PC-9 (cell line): Measurements from ENCODE around the gene IRF4. TPM values are rescaled to one million over a fixed set of nuclear protein-coding genes. Genes with fewer than 3 reads are reported as not detected.

Experiments used
- BruUV-seq: library from RNA; stranded (reverse); fragments of 400-500 nt; replicated peaks from 2 replicates; lab custom pipeline; 2021; lab: Mats Ljungman, UMichigan
- CTCF ChIA-PET: fragments of 300-600 bp; sonication (Branson Sonifier 250); formaldehyde crosslinking; loops from one replicate; lab custom pipeline; 2022; ENCODE audit warnings: antibody characterized with exemption; lab: Charles Lee
- POLR2A ChIA-PET: fragments of 300-600 bp; sonication (Branson Sonifier 250); formaldehyde crosslinking; loops from one replicate; lab custom pipeline; 2022; ENCODE audit warnings: antibody characterized with exemption; ENCODE audit not compliant: unreplicated experiment; lab: Charles Lee
- DNase-seq, 2 experiments: peaks; one replicate each; pipeline versions ENCODE4 v3.0.0 to v3.0.0-alpha.2; 2015 to 2022; ENCODE audit warnings: mixed read lengths in 1 of 2
- H2AFZ ChIP-seq: fragments of 200-600 bp; sonication (generic); 2 replicates; pipeline ENCODE4 v1.8.1; 2017; ENCODE audit warnings: antibody characterized with exemption
- H3F3A ChIP-seq: fragments of 200-600 bp; sonication (generic); 2 replicates; pipeline ENCODE4 v1.8.1; 2017; ENCODE audit warnings: antibody characterized with exemption, mild to moderate bottlenecking, low read depth; ENCODE audit not compliant: insufficient read depth
- H3K27ac ChIP-seq: fragments of 200-600 bp; sonication (generic); 2 replicates; pipeline ENCODE4 v1.6.1; 2016; ENCODE audit warnings: mixed run types
- H3K27me3 ChIP-seq: fragments of 200-600 bp; sonication (generic); 2 replicates; pipeline ENCODE4 v1.6.1; 2016; ENCODE audit warnings: low read depth, mixed run types; ENCODE audit not compliant: insufficient read depth
- H3K36me3 ChIP-seq: fragments of 200-600 bp; sonication (generic); 2 replicates; pipeline ENCODE4 v1.6.1; 2016; ENCODE audit warnings: low read depth, mixed run types
- H3K4me1 ChIP-seq: fragments of 200-600 bp; sonication (generic); replicated peaks from 2 replicates; pipeline ENCODE4 v1.6.1; 2016; ENCODE audit warnings: mixed run types; ENCODE audit not compliant: insufficient read depth
- H3K4me2 ChIP-seq: fragments of 200-600 bp; sonication (generic); 2 replicates; pipeline ENCODE4 v1.6.1; 2017; ENCODE audit warnings: mixed run types
- H3K4me3 ChIP-seq: fragments of 200-600 bp; sonication (generic); 2 replicates; pipeline ENCODE4 v1.6.1; 2016; ENCODE audit warnings: mixed run types
- H3K79me2 ChIP-seq: fragments of 200-600 bp; sonication (generic); 2 replicates; pipeline ENCODE4 v1.6.1; 2017; ENCODE audit warnings: low read depth, mixed run types
- H3K9me2 ChIP-seq: fragments of 200-600 bp; sonication (generic); 2 replicates; pipeline ENCODE4 v1.8.1; 2017; ENCODE audit warnings: mild to moderate bottlenecking; ENCODE audit not compliant: insufficient read depth
- H3K9me3 ChIP-seq: fragments of 200-600 bp; sonication (generic); 2 replicates; pipeline ENCODE4 v1.8.1; 2016; ENCODE audit warnings: low read depth; ENCODE audit not compliant: insufficient read depth
- H4K20me1 ChIP-seq: fragments of 200-600 bp; sonication (generic); 2 replicates; pipeline ENCODE4 v1.8.1; 2017; ENCODE audit not compliant: insufficient read depth
- CTCF ChIP-seq: fragments of 200-600 bp; sonication (generic); conservative IDR thresholded peaks from 2 replicates; pipeline ENCODE4 v1.6.1; 2017; ENCODE audit warnings: mixed run types, antibody characterized with exemption, mild to moderate bottlenecking, moderate library complexity
- EZH2 ChIP-seq: fragments of 200-600 bp; sonication (generic); IDR thresholded peaks from 2 replicates; pipeline ENCODE4 v1.8.0; 2017; ENCODE audit warnings: antibody characterized with exemption, low read depth
- intact Hi-C: fragments of 100-400 bp; cut with micrococcal nuclease; formaldehyde crosslinking; loops from one replicate; pipeline ENCODE4 v1.10.0; 2022; ENCODE audit not compliant: unreplicated experiment
- total RNA-seq: library from RNA; stranded (reverse); gene quantifications from 2 replicates; pipeline ENCODE4 v1.2.3, GENCODE V29; 2021

The IRF4 gene
- total RNA-seq, 1 experiment from 2014 or later, result not detected

GRCh38 chr6:362924-363249, 28.7 kb upstream of the IRF4 start:
- Histone ChIP-seq H3K4me2 (no peak overlapping the region), H3K27me3 (peaks cover 98% of the 10 kb centered on the region), H3K4me3 (no peak overlapping the region), H3K9me2 (no peaks in the 10 kb centered on the region), H3K36me3 (no peaks in the 10 kb centered on the region), H4K20me1 (no peaks in the 10 kb centered on the region), H3F3A (no peaks in the 10 kb centered on the region), H3K9me3 (peaks cover 6% of the 10 kb centered on the region; the same call in 1 of the 2 replicates), H3K4me1 (no peaks in the 10 kb centered on the region), H2AFZ (no peak overlapping the region), H3K79me2 (no peaks in the 10 kb centered on the region), H3K27ac (no peak overlapping the region)
- TF ChIP-seq EZH2, result no peak
- DNase-seq, result no peak
- ChIA-PET CTCF (no interaction called here), POLR2A (no interaction called here)
- intact Hi-C loops, result no loop called here
- no TSS peak for BruUV-seq

- Histone ChIP-seq H3K79me2 (no peaks in the 10 kb centered on the region), H2AFZ (no peak overlapping the region), H3K27me3 (peaks cover 98% of the 10 kb centered on the region), H3K27ac (no peak overlapping the region), H4K20me1 (no peaks in the 10 kb centered on the region), H3K4me2 (no peak overlapping the region), H3K4me3 (no peak overlapping the region), H3F3A (no peaks in the 10 kb centered on the region), H3K4me1 (no peaks in the 10 kb centered on the region), H3K36me3 (no peaks in the 10 kb centered on the region), H3K9me3 (peaks cover 6% of the 10 kb centered on the region; the same call in 1 of the 2 replicates), H3K9me2 (no peaks in the 10 kb centered on the region)
- ChIA-PET CTCF (no interaction called here), POLR2A (no interaction called here)
- TF ChIP-seq EZH2 (peak; percentile 25; the same call in 1 of the 2 replicates), CTCF (no peak)
- no peak for DNase-seq
- intact Hi-C loops, result no loop called here
- BruUV-seq, result no TSS peak
These were observed 28.3 kb upstream of the IRF4 start for GRCh38 chr6:363291-363690.

- Histone ChIP-seq H3K27ac (no peak overlapping the region), H2AFZ (no peak overlapping the region), H3K36me3 (no peaks in the 10 kb centered on the region), H3K9me3 (peaks cover 6% of the 10 kb centered on the region; the same call in 1 of the 2 replicates), H3K4me3 (no peak overlapping the region), H3K79me2 (no peaks in the 10 kb centered on the region), H3K9me2 (no peaks in the 10 kb centered on the region), H3F3A (no peaks in the 10 kb centered on the region), H3K4me2 (no peak overlapping the region), H3K4me1 (no peaks in the 10 kb centered on the region), H3K27me3 (peaks cover 98% of the 10 kb centered on the region), H4K20me1 (no peaks in the 10 kb centered on the region)
- POLR2A ChIA-PET, result no interaction called here
- CTCF ChIA-PET, result no interaction called here
- no TSS peak for BruUV-seq
- intact Hi-C loops, result no loop called here
- DNase-seq, result no peak
- TF ChIP-seq EZH2, result no peak
- TF ChIP-seq CTCF, result no peak
These were observed 27.6 kb upstream of the IRF4 start for GRCh38 chr6:363909-364308.
